HepG2 (cell line): ENCODE measurements around the gene CUL7. TPM values are rescaled to one million over a fixed set of nuclear protein-coding genes. Genes with fewer than 3 reads are reported as not detected.

Experiments
- ATAC-seq: fragments of 200-7000 bp; cut with Tn5 transposase; 3 replicates; pipeline ENCODE4 v1.9.1; 2020; ENCODE audit warnings: mild to moderate bottlenecking, moderate library complexity
- BruUV-seq: library from RNA; stranded (reverse); fragments of 400-500 nt; replicated peaks from 2 replicates; lab custom pipeline; 2021; lab: Mats Ljungman, UMichigan
- CTCF ChIA-PET: fragments of 300-600 bp; formaldehyde crosslinking; extraction: SDS; loops from one replicate; lab custom pipeline; 2021; ENCODE audit warnings: low total read pairs, inconsistent platforms, low intra/inter-chr PET ratio; lab: Yijun Ruan, JAX
- POLR2A ChIA-PET: fragments of 350-600 bp; sonication (Branson Sonifier 250); formaldehyde crosslinking; loops from one replicate; lab custom pipeline; 2020; ENCODE audit warnings: antibody characterized with exemption, inconsistent platforms; lab: Yijun Ruan, JAX
- DNase-seq: peaks from one replicate; pipeline ENCODE4 v3.0.0-alpha.2; 2015; ENCODE audit warnings: low spot score
- FAIRE-seq: peaks from 3 replicates; lab custom pipeline; 2011; peaks lifted over from hg19 to GRCh38; lab: Jason Lieb, UNC
- H2AFZ ChIP-seq: one replicate; pipeline ENCODE4 v1.6.1; 2011; ENCODE audit warnings: low read length, inconsistent platforms
- H3K27ac ChIP-seq: fragments of 300-600 bp; 3 replicates; pipeline ENCODE4 v1.8.0; 2011; ENCODE audit warnings: mixed run types, mild to moderate bottlenecking, mixed read lengths, low read length, inconsistent platforms; ENCODE audit not compliant: insufficient read depth; ENCODE audit errors: extremely low read length
- H3K27me3 ChIP-seq, 2 experiments: fragments of 200-600 bp in 1 of 2; 2 replicates in 1 of 2; 3 replicates in 1 of 2; pipeline versions ENCODE4 v1.6.0 to v1.8.0; 2011; ENCODE audit warnings: low read length in 2 of 2, mild to moderate bottlenecking in 2 of 2, moderate library complexity in 2 of 2, inconsistent platforms in 1 of 2; ENCODE audit not compliant: insufficient read depth in 2 of 2, control insufficient read depth in 1 of 2
- H3K36me3 ChIP-seq, 2 experiments: fragments of 200-600 bp in 1 of 2; replicated peaks in 1 of 2; 2 replicates in 1 of 2; 3 replicates in 1 of 2; pipeline versions ENCODE4 v1.5.1 to v1.8.0; 2011; ENCODE audit warnings: low read length in 2 of 2, inconsistent platforms in 1 of 2; ENCODE audit not compliant: insufficient read depth in 2 of 2, control insufficient read depth in 1 of 2
- H3K4me1 ChIP-seq: 2 replicates; pipeline ENCODE4 v1.5.1; 2012; ENCODE audit warnings: low read length, inconsistent platforms; ENCODE audit not compliant: insufficient read depth
- H3K4me2 ChIP-seq: 2 replicates; pipeline ENCODE4 v1.6.0; 2011; ENCODE audit warnings: low read depth, low read length, inconsistent platforms
- H3K4me3 ChIP-seq, 3 experiments: fragments of 200-600 bp in 1 of 3; sonication (generic), shearing (Covaris generic) in 1 of 3; replicated peaks in 1 of 3; 2 replicates each; pipeline ENCODE4 v1.5.1; 2011 to 2016; ENCODE audit warnings: low read length in 3 of 3, inconsistent platforms in 2 of 3, low read depth in 2 of 3, mild to moderate bottlenecking in 2 of 3, control low read depth in 1 of 3, mixed read lengths in 1 of 3; ENCODE audit not compliant: insufficient read depth in 1 of 3
- H3K79me2 ChIP-seq: one replicate; pipeline ENCODE4 v1.6.1; 2011; ENCODE audit warnings: low read length, inconsistent platforms; ENCODE audit not compliant: insufficient read depth
- H3K9ac ChIP-seq: 2 replicates; pipeline ENCODE4 v1.6.0; 2011; ENCODE audit warnings: mild to moderate bottlenecking, low read depth, low read length, inconsistent platforms; ENCODE audit not compliant: insufficient read depth
- H3K9me3 ChIP-seq: 2 replicates; pipeline ENCODE4 v1.5.1; 2012; ENCODE audit warnings: mild to moderate bottlenecking, low read length
- H4K20me1 ChIP-seq: 2 replicates; pipeline ENCODE4 v1.6.0; 2011; ENCODE audit warnings: inconsistent platforms, mild to moderate bottlenecking, low read length, moderate library complexity; ENCODE audit not compliant: insufficient read depth
- AGO2 ChIP-seq: fragments of 200-400 bp; formaldehyde crosslinking; optimal IDR thresholded peaks from 2 replicates; pipeline ENCODE3; 2017; ENCODE audit warnings: mild to moderate bottlenecking, low read depth, low read length, moderate library complexity
- CC2D1A ChIP-seq: sonication (generic); formaldehyde crosslinking; IDR thresholded peaks from 2 replicates; pipeline ENCODE4 v1.8.1; 2023; ENCODE audit warnings: mild to moderate bottlenecking, missing genetic modification reagents
- FOXA1 ChIP-seq, 2 experiments: fragments of 450-650 bp in 1 of 2; sonication (generic) in 1 of 2; formaldehyde crosslinking in 1 of 2; IDR thresholded peaks; 2 replicates each; pipeline versions ENCODE4 v1.4.0 to v1.6.1; 2016 to 2020; ENCODE audit warnings: missing genetic modification reagents in 1 of 2
- HMG20A ChIP-seq: IDR thresholded peaks from 2 replicates; pipeline ENCODE4 v1.6.1; 2016; ENCODE audit warnings: borderline replicate concordance
- MXD4 ChIP-seq: IDR thresholded peaks from 2 replicates; pipeline ENCODE4 v1.6.1; 2016; ENCODE audit warnings: mild to moderate bottlenecking, missing biosample characterization, missing genetic modification reagents
- NRL ChIP-seq: sonication (generic); formaldehyde crosslinking; IDR thresholded peaks from 2 replicates; pipeline ENCODE4 v1.5.0; 2020; ENCODE audit warnings: missing genetic modification reagents, mild to moderate bottlenecking, moderate library complexity, borderline replicate concordance
- RBM22 ChIP-seq: fragments of 200-400 bp; formaldehyde crosslinking; optimal IDR thresholded peaks from 2 replicates; pipeline ENCODE3; 2017; ENCODE audit warnings: mild to moderate bottlenecking, low read length, moderate library complexity
- ZNF674 ChIP-seq: sonication (generic); formaldehyde crosslinking; IDR thresholded peaks from 2 replicates; pipeline ENCODE4 v1.5.0; 2020; ENCODE audit warnings: low read depth, mild to moderate bottlenecking, missing genetic modification reagents
- ZNF713 ChIP-seq: sonication (generic); formaldehyde crosslinking; IDR thresholded peaks from 2 replicates; pipeline ENCODE4 v1.4.0; 2020; ENCODE audit warnings: mild to moderate bottlenecking, missing genetic modification reagents
- WGBS: methylation state at CpG from one replicate; pipeline ENCODE4 v1.1.6; 2017; ENCODE audit warnings: low lambda C conversion rate; 5-methylcytosine and 5-hydroxymethylcytosine counted together
- in situ Hi-C: cut with HindIII; loops from 2 replicates; pipeline ENCODE4 v1.10.0; 2017; ENCODE audit warnings: low pct_unique_long_range_greater_than_20kb; ENCODE audit not compliant: extremely low pct_ligation_motif_present
- intact Hi-C: fragments of 100-400 bp; cut with micrococcal nuclease; formaldehyde crosslinking; loops from one replicate; pipeline ENCODE4 v1.10.0; 2022; ENCODE audit not compliant: unreplicated experiment
- polyA plus RNA-seq, 8 experiments: library from polyadenylated mRNA; depleted of rRNA in 3 of 8; stranded (reverse) in 7 of 8; unstranded in 1 of 8; fragments of >200 nt; fragmentation: Illumina TruSeq in 4 of 8; extraction: Trizol in 4 of 8; gene quantifications; 2 replicates each; pipeline versions ENCODE4 v1.2.1 to v1.2.3, GENCODE V29; 2011 to 2016; ENCODE audit warnings: low read depth in 4 of 8, missing spikeins in 1 of 8, mixed read lengths in 1 of 8; ENCODE audit not compliant: insufficient read depth in 1 of 8
- total RNA-seq, 5 experiments: library from RNA; depleted of rRNA; stranded (reverse); fragments of >200 nt; fragmentation: Illumina TruSeq; extraction: Trizol; gene quantifications; 2 replicates each; pipeline ENCODE4 v1.2.3, GENCODE V29; 2016; ENCODE audit warnings: low read depth in 1 of 5
- TF ChIP-seq, protein P1 (sequence below): sonication (generic); formaldehyde crosslinking; IDR thresholded peaks from 2 replicates; pipeline ENCODE4 v1.5.1; 2020; ENCODE audit warnings: mild to moderate bottlenecking, missing genetic modification reagents, borderline replicate concordance
- TF ChIP-seq, protein P2 (sequence below): sonication (generic); formaldehyde crosslinking; IDR thresholded peaks from 2 replicates; pipeline ENCODE4 v1.5.1; 2020; ENCODE audit warnings: mild to moderate bottlenecking, missing genetic modification reagents, moderate library complexity

CUL7 gene
- total and polyA plus RNA-seq, 2 of the 13 experiments (the other 11 are each of a cell fraction or from before 2014, with no cell fraction given): 32.0 to 60.7 TPM

DNA sequence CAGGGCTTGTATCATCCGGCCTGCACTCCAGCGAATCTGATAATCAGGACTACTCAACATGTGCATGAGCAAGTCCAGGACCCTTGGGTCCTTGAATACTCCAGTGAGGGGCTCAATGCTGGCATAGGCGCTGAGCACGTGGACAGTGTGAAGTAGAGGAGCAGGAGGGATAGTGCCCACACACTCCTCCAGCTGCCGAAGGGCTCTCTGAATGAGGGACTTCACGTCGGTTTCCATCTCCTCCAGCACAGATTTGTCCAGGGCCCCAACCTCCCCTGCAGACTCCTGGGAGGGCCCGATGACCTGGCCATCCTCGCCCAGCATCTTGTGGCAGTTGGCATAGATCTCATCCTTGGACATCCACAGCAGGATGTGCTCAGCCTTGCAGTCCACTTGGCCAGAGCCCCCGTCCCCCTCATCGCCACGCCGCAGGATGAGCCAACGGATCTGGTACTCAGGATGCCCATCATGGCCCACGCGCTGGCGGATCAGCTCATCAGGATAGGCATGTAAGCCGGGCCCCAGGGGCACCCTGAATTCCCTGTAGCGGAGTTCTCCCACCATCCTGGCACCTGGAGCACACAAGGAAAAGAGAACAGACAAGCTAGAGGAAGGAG is 1.3 kb downstream of the CUL7 start (continued):
- TF ChIP-seq, protein P1, sequence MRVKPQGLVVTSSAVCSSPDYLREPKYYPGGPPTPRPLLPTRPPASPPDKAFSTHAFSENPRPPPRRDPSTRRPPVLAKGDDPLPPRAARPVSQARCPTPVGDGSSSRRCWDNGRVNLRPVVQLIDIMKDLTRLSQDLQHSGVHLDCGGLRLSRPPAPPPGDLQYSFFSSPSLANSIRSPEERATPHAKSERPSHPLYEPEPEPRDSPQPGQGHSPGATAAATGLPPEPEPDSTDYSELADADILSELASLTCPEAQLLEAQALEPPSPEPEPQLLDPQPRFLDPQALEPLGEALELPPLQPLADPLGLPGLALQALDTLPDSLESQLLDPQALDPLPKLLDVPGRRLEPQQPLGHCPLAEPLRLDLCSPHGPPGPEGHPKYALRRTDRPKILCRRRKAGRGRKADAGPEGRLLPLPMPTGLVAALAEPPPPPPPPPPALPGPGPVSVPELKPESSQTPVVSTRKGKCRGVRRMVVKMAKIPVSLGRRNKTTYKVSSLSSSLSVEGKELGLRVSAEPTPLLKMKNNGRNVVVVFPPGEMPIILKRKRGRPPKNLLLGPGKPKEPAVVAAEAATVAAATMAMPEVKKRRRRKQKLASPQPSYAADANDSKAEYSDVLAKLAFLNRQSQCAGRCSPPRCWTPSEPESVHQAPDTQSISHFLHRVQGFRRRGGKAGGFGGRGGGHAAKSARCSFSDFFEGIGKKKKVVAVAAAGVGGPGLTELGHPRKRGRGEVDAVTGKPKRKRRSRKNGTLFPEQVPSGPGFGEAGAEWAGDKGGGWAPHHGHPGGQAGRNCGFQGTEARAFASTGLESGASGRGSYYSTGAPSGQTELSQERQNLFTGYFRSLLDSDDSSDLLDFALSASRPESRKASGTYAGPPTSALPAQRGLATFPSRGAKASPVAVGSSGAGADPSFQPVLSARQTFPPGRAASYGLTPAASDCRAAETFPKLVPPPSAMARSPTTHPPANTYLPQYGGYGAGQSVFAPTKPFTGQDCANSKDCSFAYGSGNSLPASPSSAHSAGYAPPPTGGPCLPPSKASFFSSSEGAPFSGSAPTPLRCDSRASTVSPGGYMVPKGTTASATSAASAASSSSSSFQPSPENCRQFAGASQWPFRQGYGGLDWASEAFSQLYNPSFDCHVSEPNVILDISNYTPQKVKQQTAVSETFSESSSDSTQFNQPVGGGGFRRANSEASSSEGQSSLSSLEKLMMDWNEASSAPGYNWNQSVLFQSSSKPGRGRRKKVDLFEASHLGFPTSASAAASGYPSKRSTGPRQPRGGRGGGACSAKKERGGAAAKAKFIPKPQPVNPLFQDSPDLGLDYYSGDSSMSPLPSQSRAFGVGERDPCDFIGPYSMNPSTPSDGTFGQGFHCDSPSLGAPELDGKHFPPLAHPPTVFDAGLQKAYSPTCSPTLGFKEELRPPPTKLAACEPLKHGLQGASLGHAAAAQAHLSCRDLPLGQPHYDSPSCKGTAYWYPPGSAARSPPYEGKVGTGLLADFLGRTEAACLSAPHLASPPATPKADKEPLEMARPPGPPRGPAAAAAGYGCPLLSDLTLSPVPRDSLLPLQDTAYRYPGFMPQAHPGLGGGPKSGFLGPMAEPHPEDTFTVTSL (CRISPR knock-in tag): 0 out of 2 replicates have a peak, but pooled peaks have one; percentile 9
- TF ChIP-seq HMG20A (CRISPR knock-in tag) (no peak), FOXA1 (IDR thresholded peaks at IDR 0.05) (0 out of 2 replicates have a peak, but pooled peaks have one; percentile 8), FOXA1 (CRISPR knock-in tag; IDR thresholded peaks at IDR 0.05) (no peak)

DNA sequence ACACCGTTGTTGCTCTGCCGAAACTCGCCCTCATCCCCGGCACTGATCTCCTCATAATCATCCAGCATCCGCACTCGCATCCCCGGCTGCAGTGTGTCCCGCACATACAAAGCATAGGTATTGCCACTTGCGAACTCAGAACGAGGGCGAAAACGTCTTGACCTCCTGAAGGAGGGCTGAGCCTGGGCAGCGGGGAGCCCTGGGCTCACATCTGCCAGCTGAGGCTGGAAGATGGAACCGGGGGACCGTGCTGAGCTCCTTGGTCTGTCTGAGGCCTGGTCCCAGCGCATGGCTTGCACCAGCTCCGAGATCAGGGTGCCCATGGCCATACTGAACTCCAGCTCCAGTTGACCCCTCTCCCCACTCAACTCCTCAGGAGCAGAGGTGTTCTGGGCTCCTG is 2.7 kb downstream of the CUL7 start:
- ATAC-seq: no peak
- peak overlapping the region; percentile 98; the same call in 1 of the 2 replicates for H3K9ac ChIP-seq
- ChIA-PET POLR2A (interaction anchor here (1.2 to 3.7 kb wide), 5 partner anchors 9 to 122 kb away, joined by 3 to 20 read pairs (median 4); partner anchors contain the start of genes CNPY3, KLC4, KLHDC3 and MEA1), CTCF (no interaction called here)
- H3K4me2 ChIP-seq: peak overlapping the region; percentile 91
- no peaks in the 10 kb centered on the region for H3K27me3 ChIP-seq
- no peak for FAIRE-seq
- peaks cover 37% of the 10 kb centered on the region for H3K4me1 ChIP-seq
- DNase-seq: no peak
- 98% methylated on average over 13 of the region's 17 CpGs for WGBS
- no peak overlapping the region for H2AFZ ChIP-seq
- H3K36me3 ChIP-seq: peaks cover 24 to 54% of the 10 kb centered on the region in 2 experiments
- H3K4me3 ChIP-seq: peak overlapping the region in 1 of 3 experiments; percentile 96; a peak in 1 of 6 replicates
- H3K9me3 ChIP-seq: no peaks in the 10 kb centered on the region
- in situ Hi-C loops: no loop called here
- no peaks in the 10 kb centered on the region for H4K20me1 ChIP-seq
- peaks cover 31% of the 10 kb centered on the region for H3K79me2 ChIP-seq
- H3K27ac ChIP-seq: no peak overlapping the region
- no TSS peak for BruUV-seq
- intact Hi-C loops: loop anchor here (5.0 kb wide), 1 partner anchor 39 kb away; the partner anchor contains the start of genes KLHDC3 and MEA1
- TF ChIP-seq CC2D1A (CRISPR knock-in tag) (no peak), AGO2 (peak; percentile 67), ZNF713 (CRISPR knock-in tag) (no peak), MXD4 (no peak), NRL (0 out of 2 replicates have a peak, but pooled peaks have one; percentile 27), ZNF674 (CRISPR knock-in tag) (no peak), RBM22 (peak; percentile 31)
- TF ChIP-seq, protein P2, sequence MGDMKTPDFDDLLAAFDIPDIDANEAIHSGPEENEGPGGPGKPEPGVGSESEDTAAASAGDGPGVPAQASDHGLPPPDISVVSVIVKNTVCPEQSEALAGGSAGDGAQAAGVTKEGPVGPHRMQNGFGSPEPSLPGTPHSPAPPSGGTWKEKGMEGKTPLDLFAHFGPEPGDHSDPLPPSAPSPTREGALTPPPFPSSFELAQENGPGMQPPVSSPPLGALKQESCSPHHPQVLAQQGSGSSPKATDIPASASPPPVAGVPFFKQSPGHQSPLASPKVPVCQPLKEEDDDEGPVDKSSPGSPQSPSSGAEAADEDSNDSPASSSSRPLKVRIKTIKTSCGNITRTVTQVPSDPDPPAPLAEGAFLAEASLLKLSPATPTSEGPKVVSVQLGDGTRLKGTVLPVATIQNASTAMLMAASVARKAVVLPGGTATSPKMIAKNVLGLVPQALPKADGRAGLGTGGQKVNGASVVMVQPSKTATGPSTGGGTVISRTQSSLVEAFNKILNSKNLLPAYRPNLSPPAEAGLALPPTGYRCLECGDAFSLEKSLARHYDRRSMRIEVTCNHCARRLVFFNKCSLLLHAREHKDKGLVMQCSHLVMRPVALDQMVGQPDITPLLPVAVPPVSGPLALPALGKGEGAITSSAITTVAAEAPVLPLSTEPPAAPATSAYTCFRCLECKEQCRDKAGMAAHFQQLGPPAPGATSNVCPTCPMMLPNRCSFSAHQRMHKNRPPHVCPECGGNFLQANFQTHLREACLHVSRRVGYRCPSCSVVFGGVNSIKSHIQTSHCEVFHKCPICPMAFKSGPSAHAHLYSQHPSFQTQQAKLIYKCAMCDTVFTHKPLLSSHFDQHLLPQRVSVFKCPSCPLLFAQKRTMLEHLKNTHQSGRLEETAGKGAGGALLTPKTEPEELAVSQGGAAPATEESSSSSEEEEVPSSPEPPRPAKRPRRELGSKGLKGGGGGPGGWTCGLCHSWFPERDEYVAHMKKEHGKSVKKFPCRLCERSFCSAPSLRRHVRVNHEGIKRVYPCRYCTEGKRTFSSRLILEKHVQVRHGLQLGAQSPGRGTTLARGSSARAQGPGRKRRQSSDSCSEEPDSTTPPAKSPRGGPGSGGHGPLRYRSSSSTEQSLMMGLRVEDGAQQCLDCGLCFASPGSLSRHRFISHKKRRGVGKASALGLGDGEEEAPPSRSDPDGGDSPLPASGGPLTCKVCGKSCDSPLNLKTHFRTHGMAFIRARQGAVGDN: peak; percentile 43; the same call in 1 of the 2 replicates
